ENCODE measurements around the gene PSMD11. TPM values are rescaled to one million over a fixed set of nuclear protein-coding genes. Genes with fewer than 3 reads are reported as not detected.

PSMD11 gene
- 84.0 and 89.1 TPM in 2 replicates for total RNA-seq

DNA sequence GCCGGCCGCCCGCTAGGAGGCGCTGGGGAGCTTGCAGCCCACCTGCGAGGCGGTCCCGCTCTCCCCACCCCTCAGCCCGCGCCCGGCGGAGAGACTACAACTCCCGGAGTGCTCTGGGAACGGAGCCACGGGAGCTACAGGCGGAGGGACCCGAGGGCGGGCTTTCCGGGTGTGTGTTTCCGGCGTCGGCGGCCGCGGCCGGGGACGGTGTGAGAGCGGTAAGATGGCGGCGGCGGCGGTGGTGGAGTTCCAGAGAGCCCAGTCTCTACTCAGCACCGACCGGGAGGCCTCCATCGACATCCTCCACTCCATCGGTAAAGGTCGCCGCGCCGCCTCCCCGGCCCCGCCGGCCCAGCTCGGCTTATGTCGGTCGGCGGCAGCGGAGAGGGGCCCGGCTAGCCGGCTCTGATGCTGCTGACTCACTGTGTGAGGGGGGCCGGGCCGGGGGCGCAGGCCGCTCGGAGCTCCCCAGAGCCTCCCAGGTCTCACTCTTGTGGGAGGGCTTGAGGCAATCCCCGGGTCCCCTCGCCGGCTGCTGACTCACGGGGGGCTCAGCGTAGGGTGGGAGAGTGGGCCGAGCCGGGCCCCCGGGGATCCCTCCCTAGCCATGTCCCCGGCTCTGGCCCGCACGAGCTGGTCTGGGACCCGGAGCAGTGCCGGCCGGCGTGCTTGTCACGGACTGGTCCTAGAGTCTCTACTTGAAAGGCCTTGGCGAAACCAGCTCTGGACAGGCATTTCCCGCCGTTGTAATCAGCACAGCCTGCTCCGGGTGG, at the start of gene PSMD11:
PSMD11 (plus strand) TSS at position 210 of the 773 bp plus-strand sequence; CDS start at position 224, 14 bp downstream.

DNA sequence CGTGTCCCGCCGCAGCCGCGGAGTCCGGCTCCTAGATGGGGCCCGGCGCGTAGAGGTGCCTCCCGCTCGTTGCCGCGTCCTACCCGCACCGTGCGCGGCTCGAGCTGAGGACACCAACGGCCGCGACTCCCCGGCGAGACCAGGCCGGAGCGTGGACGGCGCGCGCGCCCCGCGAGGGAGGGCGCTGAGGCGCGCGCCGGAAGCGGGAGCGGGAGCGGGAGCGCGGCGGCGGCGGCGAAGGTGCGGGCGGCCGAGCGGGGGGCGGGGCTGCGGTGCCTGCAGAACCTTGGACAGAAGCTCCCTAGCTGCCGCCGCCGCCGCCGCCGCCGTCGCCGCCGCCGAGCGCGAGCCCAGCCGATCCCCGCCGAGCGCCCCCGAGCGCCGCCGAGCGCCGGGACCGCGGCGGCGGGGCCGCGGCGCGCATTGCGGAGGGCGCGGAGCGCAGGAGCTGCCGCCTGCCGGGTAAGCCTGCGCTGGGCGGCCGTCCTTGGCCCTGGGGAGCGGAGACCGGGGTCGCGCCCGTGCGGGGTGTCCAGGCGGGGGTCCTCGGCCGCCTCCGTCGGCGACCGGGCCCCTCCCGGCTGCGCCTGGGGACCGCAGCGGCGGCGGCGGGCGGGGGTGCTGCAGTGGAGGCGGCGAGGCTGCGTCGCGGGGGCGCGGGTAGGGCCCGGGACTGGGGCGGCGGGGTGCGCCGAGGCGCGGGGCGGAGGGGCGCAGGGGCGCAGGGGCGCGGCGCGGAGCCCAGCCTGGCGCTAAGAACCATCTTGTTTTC, 42.6 kb downstream of the PSMD11 start, which contains the start of gene CDK5R1:
CDK5R1 (plus strand) TSS at position 293 of the 772 bp plus-strand sequence. CDS start 628 bp downstream, outside the sequence.

Small RNAs within 50 kb of the gene (small RNA-seq; reads per million reads assigned to genes)
- not detected for gene AC005899.2
- not detected for gene AC005899.6
- gene RF00019 = not detected

Other genes starting within 250 kb of the PSMD11 start
- gene RHBDL3, start 178.7 kb upstream of the PSMD11 start, total RNA-seq = 0.13 and 0.22 TPM in 2 replicates
- gene C17orf75, start 102.3 kb upstream of the PSMD11 start, total RNA-seq = 12.8 and 13.8 TPM in 2 replicates
- 182 and 215 TPM in 2 replicates for gene ZNF207, start 94.4 kb upstream of the PSMD11 start, total RNA-seq
- gene CDK5R1, start 42.5 kb downstream of the PSMD11 start, total RNA-seq = 0.52 and 0.54 TPM in 2 replicates